Transverse colon (tissue), 3 donors: ENCODE measurements around the gene ZNF618.

Experiments used
- POLR2A ChIP-seq: fragments of 450-650 bp; IDR thresholded peaks from one replicate; pipeline ENCODE4 v1.6.1; 2016; ENCODE audit warnings: antibody characterized with exemption, mild to moderate bottlenecking, moderate library complexity
- TF ChIP-seq, protein P1 (sequence below), 5 experiments: fragments of 200-600 bp in 3 of 5; fragments of 450-650 bp in 2 of 5; sonication (generic) in 3 of 5; IDR thresholded peaks; 1 replicate in 2 of 5; 2 replicates in 3 of 5; pipeline ENCODE4 v1.5.1; 2016 to 2017; ENCODE audit warnings: antibody characterized with exemption in 5 of 5, inconsistent platforms in 3 of 5, mild to moderate bottlenecking in 2 of 5, moderate library complexity in 1 of 5

DNA sequence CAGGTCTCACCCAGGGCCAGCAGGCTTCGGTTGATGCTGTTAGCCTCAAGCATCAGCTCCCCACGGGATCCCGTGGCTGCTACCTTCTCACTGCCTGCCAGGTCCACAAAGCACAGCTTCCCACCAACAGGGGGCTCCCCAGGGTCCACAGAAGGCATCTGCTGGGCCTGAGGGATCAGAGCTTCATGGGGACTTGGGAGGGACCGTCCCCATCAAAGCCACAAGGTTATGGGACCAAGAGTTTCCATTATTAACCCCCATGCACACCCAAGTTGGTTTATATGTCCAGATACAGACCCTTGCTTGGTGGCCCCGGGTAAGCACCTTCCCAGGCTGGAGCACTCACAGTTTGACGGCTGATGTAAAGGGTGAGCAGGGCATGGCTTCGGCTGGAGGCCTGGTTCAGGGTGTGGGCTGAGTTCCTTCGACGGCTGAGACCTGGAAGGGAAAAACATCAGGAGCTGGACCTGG lies 220.0 kb downstream of the ZNF618 start:
- TF ChIP-seq POLR2A: no peak
- TF ChIP-seq, protein P1, sequence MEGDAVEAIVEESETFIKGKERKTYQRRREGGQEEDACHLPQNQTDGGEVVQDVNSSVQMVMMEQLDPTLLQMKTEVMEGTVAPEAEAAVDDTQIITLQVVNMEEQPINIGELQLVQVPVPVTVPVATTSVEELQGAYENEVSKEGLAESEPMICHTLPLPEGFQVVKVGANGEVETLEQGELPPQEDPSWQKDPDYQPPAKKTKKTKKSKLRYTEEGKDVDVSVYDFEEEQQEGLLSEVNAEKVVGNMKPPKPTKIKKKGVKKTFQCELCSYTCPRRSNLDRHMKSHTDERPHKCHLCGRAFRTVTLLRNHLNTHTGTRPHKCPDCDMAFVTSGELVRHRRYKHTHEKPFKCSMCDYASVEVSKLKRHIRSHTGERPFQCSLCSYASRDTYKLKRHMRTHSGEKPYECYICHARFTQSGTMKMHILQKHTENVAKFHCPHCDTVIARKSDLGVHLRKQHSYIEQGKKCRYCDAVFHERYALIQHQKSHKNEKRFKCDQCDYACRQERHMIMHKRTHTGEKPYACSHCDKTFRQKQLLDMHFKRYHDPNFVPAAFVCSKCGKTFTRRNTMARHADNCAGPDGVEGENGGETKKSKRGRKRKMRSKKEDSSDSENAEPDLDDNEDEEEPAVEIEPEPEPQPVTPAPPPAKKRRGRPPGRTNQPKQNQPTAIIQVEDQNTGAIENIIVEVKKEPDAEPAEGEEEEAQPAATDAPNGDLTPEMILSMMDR (IDR thresholded peaks at IDR 0.05): no peak
